B cell (primary cell): ENCODE results near the gene CRHR1. TPM values are rescaled to one million over a fixed set of nuclear protein-coding genes. Genes with fewer than 3 reads are reported as not detected.

Experiments used
- ATAC-seq: fragments of 200-7000 bp; cut with Tn5 transposase; one replicate; pipeline ENCODE4 v1.10.0; 2021; ENCODE audit warnings: low read depth, mild to moderate bottlenecking, moderate number of reproducible peaks, moderate library complexity
- CTCF ChIA-PET: fragments of 350-600 bp; sonication (Branson Sonifier 250); formaldehyde crosslinking; loops from one replicate; lab custom pipeline; 2021; ENCODE audit warnings: antibody characterized with exemption, inconsistent platforms; lab: Charles Lee
- POLR2A ChIA-PET: fragments of 350-600 bp; sonication (Branson Sonifier 250); formaldehyde crosslinking; loops from one replicate; lab custom pipeline; 2021; ENCODE audit warnings: antibody characterized with exemption; lab: Charles Lee
- DNase-seq: peaks from one replicate; pipeline ENCODE4 v3.0.0; 2013
- H2AFZ ChIP-seq: 2 replicates; pipeline ENCODE4 v1.6.1; 2012; ENCODE audit warnings: mild to moderate bottlenecking, low read depth, low read length; ENCODE audit not compliant: insufficient read depth, poor library complexity, severe bottlenecking
- H3K27ac ChIP-seq, 2 donors: 1 replicate in 1 of 2; 2 replicates in 1 of 2; pipeline ENCODE4 v1.5.1; 2012 to 2013; ENCODE audit warnings: low read length in 2 of 2, mild to moderate bottlenecking in 2 of 2, moderate library complexity in 1 of 2
- H3K27me3 ChIP-seq, 4 experiments: fragments of 200-600 bp in 1 of 4; sonication (generic) in 1 of 4; replicated peaks in 1 of 4; 1 replicate in 2 of 4; 2 replicates in 2 of 4; pipeline versions ENCODE4 v1.6.1 to v1.7.0; 2013 to 2016; ENCODE audit warnings: low read length in 3 of 4, mild to moderate bottlenecking in 2 of 4, mixed read lengths in 1 of 4, moderate library complexity in 1 of 4; ENCODE audit not compliant: insufficient read depth in 4 of 4, control insufficient read depth in 3 of 4; ENCODE audit errors: control extremely low read depth in 1 of 4
- H3K36me3 ChIP-seq, 2 experiments: replicated peaks in 1 of 2; 1 replicate in 1 of 2; 2 replicates in 1 of 2; pipeline versions ENCODE4 v1.6.1 to v1.7.1; 2013; ENCODE audit warnings: low read length in 1 of 2; ENCODE audit not compliant: insufficient read depth in 2 of 2, control insufficient read depth in 1 of 2; ENCODE audit errors: control extremely low read depth in 1 of 2, extremely low read depth in 1 of 2
- H3K4me1 ChIP-seq, 2 donors: fragments of 200-600 bp in 1 of 2; sonication (generic) in 1 of 2; 1 replicate in 1 of 2; 2 replicates in 1 of 2; pipeline versions ENCODE4 v1.5.1 to v1.6.1; 2013 to 2017; ENCODE audit warnings: low read length in 2 of 2; ENCODE audit not compliant: control insufficient read depth in 2 of 2, insufficient read depth in 2 of 2
- H3K4me2 ChIP-seq: replicated peaks from 2 replicates; pipeline ENCODE3; 2012; ENCODE audit warnings: mild to moderate bottlenecking, low read depth, low read length; ENCODE audit not compliant: poor library complexity, severe bottlenecking
- H3K4me3 ChIP-seq, 5 experiments: fragments of 200-600 bp in 1 of 5; sonication (generic) in 1 of 5; 1 replicate in 3 of 5; 2 replicates in 2 of 5; pipeline versions ENCODE4 v1.5.1 to v1.7.0; 2011 to 2016; ENCODE audit warnings: low read length in 4 of 5, mild to moderate bottlenecking in 4 of 5, low read depth in 2 of 5, control low read depth in 1 of 5, moderate library complexity in 1 of 5; ENCODE audit not compliant: insufficient read depth in 1 of 5; ENCODE audit errors: control extremely low read depth in 1 of 5, extremely low read depth in 1 of 5
- H3K79me2 ChIP-seq: fragments of 200-600 bp; sonication (generic); one replicate; pipeline ENCODE4 v1.6.0; 2016; ENCODE audit warnings: low read length; ENCODE audit not compliant: control insufficient read depth, insufficient read depth
- H3K9ac ChIP-seq: fragments of 200-600 bp; sonication (generic); 2 replicates; pipeline ENCODE4 v1.6.1; 2017; ENCODE audit warnings: mild to moderate bottlenecking, low read length, moderate library complexity
- H3K9me3 ChIP-seq, 3 donors: one replicate each; pipeline versions ENCODE4 v1.6.1 to v1.7.1; 2013; ENCODE audit warnings: low read length in 2 of 3; ENCODE audit not compliant: control insufficient read depth in 2 of 3, insufficient read depth in 1 of 3; ENCODE audit errors: control extremely low read depth in 1 of 3
- H4K20me1 ChIP-seq: 2 replicates; pipeline ENCODE4 v1.6.0; 2012; ENCODE audit warnings: mild to moderate bottlenecking, low read length; ENCODE audit not compliant: insufficient read depth, control insufficient read depth, poor library complexity, severe bottlenecking
- H3K27ac Mint-ChIP-seq: one replicate; pipeline ENCODE4 v1.8.0; 2021; ENCODE audit warnings: mixed read lengths
- H3K27me3 Mint-ChIP-seq: one replicate; pipeline ENCODE4 v1.8.0; 2021; ENCODE audit warnings: mixed read lengths
- H3K4me1 Mint-ChIP-seq: one replicate; pipeline ENCODE4 v1.8.0; 2021; ENCODE audit warnings: mixed read lengths
- H3K4me3 Mint-ChIP-seq: one replicate; pipeline ENCODE4 v1.8.0; 2021; ENCODE audit warnings: mixed read lengths
- H3K9me3 Mint-ChIP-seq: one replicate; pipeline ENCODE4 v1.8.0; 2022; ENCODE audit warnings: mixed read lengths; ENCODE audit not compliant: insufficient read depth
- CTCF ChIP-seq: fragments of 200-600 bp; IDR thresholded peaks from one replicate; pipeline ENCODE4 v1.8.0; 2022; ENCODE audit warnings: antibody characterized with exemption, mild to moderate bottlenecking
- EZH2 ChIP-seq: IDR thresholded peaks from 2 replicates; pipeline ENCODE4 v1.6.1; 2012; ENCODE audit warnings: borderline replicate concordance, low read depth, mild to moderate bottlenecking, moderate library complexity, low read length; ENCODE audit not compliant: insufficient read depth, poor library complexity, severe bottlenecking
- WGBS: methylation state at CpG from one replicate; pipeline ENCODE4 v1.1.5; 2013; ENCODE audit warnings: missing lambda C conversion rate; ENCODE audit not compliant: insufficient coverage; 5-methylcytosine and 5-hydroxymethylcytosine counted together
- intact Hi-C: fragments of 100-400 bp; cut with micrococcal nuclease; formaldehyde crosslinking; loops from one replicate; pipeline ENCODE4 v1.10.0; 2022
- polyA plus RNA-seq: library from polyadenylated mRNA; depleted of rRNA; stranded (reverse); fragments of >200 nt; gene quantifications from 2 replicates; pipeline ENCODE4 v1.2.3, GENCODE V29; 2012
- total RNA-seq, 2 donors: library from RNA; stranded (reverse); fragments of 120-200 nt in 1 of 2; gene quantifications; 1 replicate in 1 of 2; 2 replicates in 1 of 2; pipeline versions ENCODE4 v1.2.3 to v1.2.4, GENCODE V29; 2013 to 2022

Gene CRHR1
- total and polyA plus RNA-seq, 2 donors (not counting 1 experiment from before 2014, with no cell fraction given), result not detected

- Histone ChIP-seq H3K4me2 (no peak overlapping the region), H3K4me1 (peaks cover 0 to 2% of the 10 kb centered on the region in 2 donors), H4K20me1 (no peaks in the 10 kb centered on the region), H2AFZ (no peak overlapping the region), H3K79me2 (no peaks in the 10 kb centered on the region), H3K27ac (no peak overlapping the region), H3K9ac (no peak overlapping the region), H3K9me3 (peaks cover 0 to 10% (median 0%) of the 10 kb centered on the region in 3 donors), H3K27me3 (peaks cover 0 to 21% (median 3%) of the 10 kb centered on the region in 4 experiments), H3K36me3 (no peaks in the 10 kb centered on the region), H3K4me3 (no peak overlapping the region)
- ATAC-seq (no peak), DNase-seq (no peak)
- intact Hi-C loops, result no loop called here
- TF ChIP-seq EZH2, result no peak
- TF ChIP-seq CTCF, result no peak
- 24% methylated on average over 8 of the region's 8 CpGs for WGBS
- no peak overlapping the region for H3K27ac Mint-ChIP-seq
- ChIA-PET CTCF (interaction anchor here (1.1 to 3.0 kb wide), 6 partner anchors 11 to 216 kb away, joined by 3 to 18 read pairs (median 6); no protein-coding TSS in a partner anchor), POLR2A (no interaction called here)
- H3K27me3 Mint-ChIP-seq, result peaks cover 29% of the 10 kb centered on the region
- no peaks in the 10 kb centered on the region for H3K9me3 Mint-ChIP-seq
- H3K4me1 Mint-ChIP-seq, result no peaks in the 10 kb centered on the region
- H3K4me3 Mint-ChIP-seq, result no peak overlapping the region
These were observed 67.3 kb downstream of the CRHR1 start for GRCh38 chr17:45851464-45851863.

- Histone ChIP-seq H3K27me3 (peaks cover 0 to 21% (median 3%) of the 10 kb centered on the region in 4 experiments), H3K4me3 (no peak overlapping the region), H2AFZ (no peak overlapping the region), H3K79me2 (no peaks in the 10 kb centered on the region), H3K4me1 (peaks cover 0 to 2% of the 10 kb centered on the region in 2 donors), H3K36me3 (no peaks in the 10 kb centered on the region), H3K27ac (no peak overlapping the region), H3K9ac (no peak overlapping the region), H3K4me2 (no peak overlapping the region), H4K20me1 (no peaks in the 10 kb centered on the region), H3K9me3 (peaks cover 0 to 10% (median 0%) of the 10 kb centered on the region in 3 donors)
- H3K4me3 Mint-ChIP-seq, result no peak overlapping the region
- peaks cover 29% of the 10 kb centered on the region for H3K27me3 Mint-ChIP-seq
- TF ChIP-seq EZH2 (no peak), CTCF (no peak)
- 75% methylated on average over 1 of the region's 1 CpG for WGBS
- H3K9me3 Mint-ChIP-seq, result no peaks in the 10 kb centered on the region
- ChIA-PET CTCF (interaction anchor here (0.8 to 3.0 kb wide), 11 partner anchors 10 to 216 kb away, joined by 3 to 18 read pairs (median 5); no protein-coding TSS in a partner anchor), POLR2A (no interaction called here)
- DNase-seq (no peak), ATAC-seq (no peak)
- no peaks in the 10 kb centered on the region for H3K4me1 Mint-ChIP-seq
- no peak overlapping the region for H3K27ac Mint-ChIP-seq
- intact Hi-C loops, result loop anchor here (1.0 kb wide), 1 partner anchor 212 kb away; no protein-coding TSS in a partner anchor
These were observed 67.8 kb downstream of the CRHR1 start for GRCh38 chr17:45851873-45852272.
